ENCODE results near the gene FUT9. TPM values are rescaled to one million over a fixed set of nuclear protein-coding genes. Genes with fewer than 3 reads are reported as not detected.

The FUT9 gene
- total RNA-seq, 2 donors from 2014 or later = 1.5 to 4.3 TPM

- no peaks in the 10 kb centered on the region for H3K9me3 Mint-ChIP-seq
- DNase-seq = peak; percentile 51
- H3K27ac ChIP-seq (ENCODE audit: low read depth, low read length) = no peak overlapping the region
- no peak overlapping the region for H3K4me3 Mint-ChIP-seq
- H3K4me3 ChIP-seq (ENCODE audit: low read length) = no peak overlapping the region
- TF ChIP-seq CTCF (conservative IDR thresholded peaks at IDR 0.05) = no peak
- H3K9ac ChIP-seq (ENCODE audit: extremely low read depth, low read length, poor library complexity, severe bottlenecking) = no peak overlapping the region
- no peaks in the 10 kb centered on the region for H3K27me3 ChIP-seq (ENCODE audit: control insufficient read depth, insufficient read depth, low read length, poor library complexity, severe bottlenecking)
- no peaks in the 10 kb centered on the region for H3K36me3 ChIP-seq (ENCODE audit: control insufficient read depth, insufficient read depth, low read length)
- H3K27me3 Mint-ChIP-seq (ENCODE audit: insufficient read depth) = no peaks in the 10 kb centered on the region
- H3K9me3 ChIP-seq (ENCODE audit: control insufficient read depth, low read length) = no peaks in the 10 kb centered on the region
- no CpG with 5 or more reads among the region's 1 CpG for WGBS, 2 experiments (ENCODE audit: insufficient coverage in 1 of 2, insufficient read length in 1 of 2)
- no peaks in the 10 kb centered on the region for H3K4me1 ChIP-seq (ENCODE audit: control insufficient read depth, insufficient read depth, low read length)
- H3K27ac Mint-ChIP-seq = no peak overlapping the region
- no peaks in the 10 kb centered on the region for H3K36me3 Mint-ChIP-seq (ENCODE audit: low read depth)
- H3K4me1 Mint-ChIP-seq = no peaks in the 10 kb centered on the region
Measured at GRCh38 chr6:96116674-96117073, 100.9 kb downstream of the FUT9 start.

- Histone ChIP-seq H3K9me3 (ENCODE audit: control insufficient read depth, low read length) (peaks cover 6% of the 10 kb centered on the region), H3K4me1 (ENCODE audit: control insufficient read depth, insufficient read depth, low read length) (no peaks in the 10 kb centered on the region), H3K27ac (ENCODE audit: low read depth, low read length) (no peak overlapping the region), H3K4me3 (ENCODE audit: low read length) (no peak overlapping the region), H3K27me3 (ENCODE audit: control insufficient read depth, insufficient read depth, low read length, poor library complexity, severe bottlenecking) (no peaks in the 10 kb centered on the region), H3K36me3 (ENCODE audit: control insufficient read depth, insufficient read depth, low read length) (no peaks in the 10 kb centered on the region), H3K9ac (ENCODE audit: extremely low read depth, low read length, poor library complexity, severe bottlenecking) (no peak overlapping the region)
- Mint-ChIP-seq H3K9me3 (no peaks in the 10 kb centered on the region), H3K27ac (no peak overlapping the region), H3K27me3 (ENCODE audit: insufficient read depth) (no peaks in the 10 kb centered on the region), H3K4me3 (no peak overlapping the region), H3K4me1 (peaks cover 8% of the 10 kb centered on the region), H3K36me3 (ENCODE audit: low read depth) (no peaks in the 10 kb centered on the region)
- no peak for TF ChIP-seq CTCF (conservative IDR thresholded peaks at IDR 0.05)
- 76% methylated on average over 1 of the region's 1 CpG; no CpG with 5 or more reads in 1 of the 2 experiments for WGBS, 2 experiments (ENCODE audit: insufficient coverage in 1 of 2, insufficient read length in 1 of 2)
- no peak for DNase-seq
Measured at GRCh38 chr6:96124778-96125177, 109.0 kb downstream of the FUT9 start.

DNA sequence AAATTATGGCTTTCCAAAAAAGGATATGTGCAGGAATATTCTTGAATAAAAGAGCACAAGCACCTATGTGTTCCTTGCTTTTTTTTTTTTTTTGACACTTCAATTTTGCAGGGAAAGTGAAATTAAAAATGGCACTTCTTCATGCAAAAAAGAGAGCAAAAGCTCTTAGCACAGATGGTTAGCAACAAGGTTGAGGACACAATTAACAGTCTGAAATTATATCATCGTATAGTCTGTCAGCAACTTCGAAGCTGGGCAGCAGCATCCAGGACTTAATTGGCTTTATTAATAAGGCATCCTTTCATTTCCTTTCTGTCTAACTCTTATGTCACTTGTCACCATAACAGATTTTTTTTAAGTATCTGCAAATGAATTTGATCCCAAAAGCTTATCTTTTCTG lies 122.6 kb downstream of the FUT9 start:
- Histone ChIP-seq H3K27me3 (ENCODE audit: control insufficient read depth, insufficient read depth, low read length, poor library complexity, severe bottlenecking) (no peaks in the 10 kb centered on the region), H3K9ac (ENCODE audit: extremely low read depth, low read length, poor library complexity, severe bottlenecking) (no peak overlapping the region), H3K4me1 (ENCODE audit: control insufficient read depth, insufficient read depth, low read length) (no peaks in the 10 kb centered on the region), H3K36me3 (ENCODE audit: control insufficient read depth, insufficient read depth, low read length) (no peaks in the 10 kb centered on the region), H3K27ac (ENCODE audit: low read depth, low read length) (no peak overlapping the region), H3K4me3 (ENCODE audit: low read length) (no peak overlapping the region), H3K9me3 (ENCODE audit: control insufficient read depth, low read length) (peaks cover 10% of the 10 kb centered on the region)
- TF ChIP-seq CTCF (conservative IDR thresholded peaks at IDR 0.05) = no peak
- WGBS, 2 experiments (ENCODE audit: insufficient coverage in 1 of 2, insufficient read length in 1 of 2) = 83 to 100% methylated on average over 2 of the region's 2 CpGs
- no peak overlapping the region for H3K4me3 Mint-ChIP-seq
- DNase-seq = no peak
- no peaks in the 10 kb centered on the region for H3K4me1 Mint-ChIP-seq
- peaks cover 16% of the 10 kb centered on the region for H3K9me3 Mint-ChIP-seq
- H3K36me3 Mint-ChIP-seq (ENCODE audit: low read depth) = peaks cover 5% of the 10 kb centered on the region
- H3K27me3 Mint-ChIP-seq (ENCODE audit: insufficient read depth) = no peaks in the 10 kb centered on the region
- no peak overlapping the region for H3K27ac Mint-ChIP-seq

All from endodermal cell (in vitro differentiated cells).